GM18519 (cell line): ENCODE measurements around the gene GTF3C4.

ENCODE experiments used
- ATAC-seq: cut with Tn5 transposase; IDR thresholded peaks from one replicate; pipeline ENCODE4 v1.9.1; 2021; ENCODE audit warnings: mild to moderate bottlenecking, moderate library complexity; ENCODE audit not compliant: unreplicated experiment, low FRiP score

The GTF3C4 gene

GRCh38 chr9:132670457-132671391 lies at the start of gene GTF3C4:
Gene GTF3C4, plus strand, starts transcription at chr9:132670464. Its CDS starts 135 bp downstream, at chr9:132670599.
- no peak for ATAC-seq

GRCh38 chr9:132622159-132622558 lies 48.1 kb upstream of the GTF3C4 start:
- ATAC-seq = no peak

GRCh38 chr9:132626285-132626684 lies 44.0 kb upstream of the GTF3C4 start:
- ATAC-seq = no peak

GRCh38 chr9:132627106-132627505 lies 43.2 kb upstream of the GTF3C4 start:
- ATAC-seq = no peak

GRCh38 chr9:132627594-132627993 lies 42.7 kb upstream of the GTF3C4 start:
- ATAC-seq = no peak

GRCh38 chr9:132628746-132629145 lies 41.5 kb upstream of the GTF3C4 start:
- ATAC-seq = no peak

- no peak for ATAC-seq
Measured at GRCh38 chr9:132630116-132630515, 40.1 kb upstream of the GTF3C4 start.

GRCh38 chr9:132630811-132631210 lies 39.5 kb upstream of the GTF3C4 start:
- ATAC-seq = no peak

- ATAC-seq = no peak
Measured at GRCh38 chr9:132631280-132631679, 39.0 kb upstream of the GTF3C4 start.

GRCh38 chr9:132631685-132632084 lies 38.6 kb upstream of the GTF3C4 start:
- no peak for ATAC-seq

- no peak for ATAC-seq
Measured at GRCh38 chr9:132632413-132633129, 37.7 kb upstream of the GTF3C4 start.

- ATAC-seq = no peak
Measured at GRCh38 chr9:132634327-132634726, 35.9 kb upstream of the GTF3C4 start.

- no peak for ATAC-seq
Measured at GRCh38 chr9:132637351-132637750, 32.9 kb upstream of the GTF3C4 start.

- ATAC-seq = no peak
Measured at GRCh38 chr9:132637801-132638200, 32.5 kb upstream of the GTF3C4 start.

- no peak for ATAC-seq
Measured at GRCh38 chr9:132638240-132638639, 32.0 kb upstream of the GTF3C4 start.

GRCh38 chr9:132639322-132639721 lies 30.9 kb upstream of the GTF3C4 start:
- no peak for ATAC-seq

- ATAC-seq = no peak
Measured at GRCh38 chr9:132641216-132641615, 29.0 kb upstream of the GTF3C4 start.

GRCh38 chr9:132644251-132644650 lies 26.0 kb upstream of the GTF3C4 start:
- no peak for ATAC-seq

- ATAC-seq = no peak
Measured at GRCh38 chr9:132645306-132645705, 25.0 kb upstream of the GTF3C4 start.

GRCh38 chr9:132645711-132646110 lies 24.6 kb upstream of the GTF3C4 start:
- ATAC-seq = no peak

GRCh38 chr9:132646726-132647125 lies 23.5 kb upstream of the GTF3C4 start:
- no peak for ATAC-seq

GRCh38 chr9:132647355-132647754 lies 22.9 kb upstream of the GTF3C4 start:
- no peak for ATAC-seq
